Loucy (cell line): ENCODE data around the gene POMT2.

Experiments used
- H2AFZ ChIP-seq: fragments of 200-600 bp; sonication (generic); 2 replicates; pipeline ENCODE4 v1.6.0; 2016; ENCODE audit warnings: antibody characterized with exemption, mild to moderate bottlenecking, low read length, moderate library complexity
- H3F3A ChIP-seq: fragments of 200-600 bp; 2 replicates; pipeline ENCODE4 v1.6.0; 2016; ENCODE audit warnings: antibody characterized with exemption, low read depth, mild to moderate bottlenecking
- H3K27me3 ChIP-seq: fragments of 200-600 bp; sonication (generic); 2 replicates; pipeline ENCODE4 v1.6.1; 2014; ENCODE audit warnings: low read length, mild to moderate bottlenecking; ENCODE audit not compliant: insufficient read depth, poor library complexity, severe bottlenecking
- H3K36me3 ChIP-seq: fragments of 200-600 bp; sonication (generic); 2 replicates; pipeline ENCODE4 v1.6.1; 2016; ENCODE audit warnings: low read length; ENCODE audit not compliant: insufficient read depth
- H3K4me1 ChIP-seq: fragments of 200-600 bp; sonication (generic); 2 replicates; pipeline ENCODE4 v1.5.1; 2014; ENCODE audit warnings: low read length, mild to moderate bottlenecking; ENCODE audit not compliant: insufficient read depth, poor library complexity, severe bottlenecking
- H3K4me2 ChIP-seq: fragments of 200-600 bp; sonication (generic); 2 replicates; pipeline ENCODE4 v1.6.0; 2014; ENCODE audit warnings: antibody characterized with exemption, low read length, low read depth, mild to moderate bottlenecking; ENCODE audit not compliant: poor library complexity, severe bottlenecking
- H3K4me3 ChIP-seq: fragments of 200-600 bp; sonication (generic); 2 replicates; pipeline ENCODE4 v1.5.1; 2014; ENCODE audit warnings: low read length, mild to moderate bottlenecking, mixed read lengths; ENCODE audit not compliant: poor library complexity, severe bottlenecking
- H3K79me2 ChIP-seq: fragments of 200-600 bp; sonication (generic); 2 replicates; pipeline ENCODE4 v1.6.1; 2014; ENCODE audit warnings: low read length; ENCODE audit not compliant: insufficient read depth
- H3K9ac ChIP-seq: fragments of 200-600 bp; sonication (generic); 2 replicates; pipeline ENCODE4 v1.6.0; 2014; ENCODE audit warnings: mild to moderate bottlenecking, low read depth, low read length, moderate library complexity; ENCODE audit not compliant: poor library complexity, severe bottlenecking
- H3K9me2 ChIP-seq: fragments of 200-600 bp; sonication (generic); replicated peaks from 2 replicates; pipeline ENCODE4 v1.6.1; 2016; ENCODE audit warnings: low read depth, low read length, mixed read lengths
- H3K9me3 ChIP-seq: fragments of 200-600 bp; sonication (generic); 2 replicates; pipeline ENCODE4 v1.6.1; 2014; ENCODE audit warnings: mild to moderate bottlenecking, antibody characterized with exemption, low read length, low read depth; ENCODE audit not compliant: insufficient read depth
- H4K20me1 ChIP-seq: fragments of 200-600 bp; sonication (generic); 2 replicates; pipeline ENCODE4 v1.6.0; 2014; ENCODE audit warnings: antibody characterized with exemption, low read length, mild to moderate bottlenecking; ENCODE audit not compliant: insufficient read depth, poor library complexity, severe bottlenecking
- CTCF ChIP-seq: fragments of 200-600 bp; sonication (generic); conservative IDR thresholded peaks from 2 replicates; pipeline ENCODE4 v1.5.1; 2014; ENCODE audit warnings: mild to moderate bottlenecking, antibody characterized with exemption, low read length
- EZH2phosphoT487 ChIP-seq: fragments of 200-600 bp; IDR thresholded peaks from 2 replicates; pipeline ENCODE4 v1.6.1; 2018; ENCODE audit warnings: antibody characterized with exemption, mild to moderate bottlenecking, moderate library complexity, borderline replicate concordance

Gene POMT2

GRCh38 chr14:77241955-77242354 is 78.7 kb downstream of the POMT2 start:
- no peak overlapping the region for H3K4me2 ChIP-seq
- no peak for TF ChIP-seq CTCF
- no peak for TF ChIP-seq EZH2phosphoT487

GRCh38 chr14:77240336-77240915 is 80.3 kb downstream of the POMT2 start:
- no peak overlapping the region for H3K9ac ChIP-seq
- no peaks in the 10 kb centered on the region for H3K9me3 ChIP-seq
- no peaks in the 10 kb centered on the region for H3K9me2 ChIP-seq
- H3F3A ChIP-seq, result no peaks in the 10 kb centered on the region
- no peaks in the 10 kb centered on the region for H3K27me3 ChIP-seq
- H3K36me3 ChIP-seq, result no peaks in the 10 kb centered on the region
- no peak overlapping the region for H3K4me2 ChIP-seq
- no peaks in the 10 kb centered on the region for H4K20me1 ChIP-seq
- no peaks in the 10 kb centered on the region for H3K79me2 ChIP-seq
- no peaks in the 10 kb centered on the region for H3K4me1 ChIP-seq
- H2AFZ ChIP-seq, result no peak overlapping the region
- H3K4me3 ChIP-seq, result no peak overlapping the region
- TF ChIP-seq EZH2phosphoT487 (no peak), CTCF (no peak)

More at GRCh38 chr14:77241955-77242354, 78.7 kb downstream of the POMT2 start:
- Histone ChIP-seq H3K9ac (no peak overlapping the region), H3K9me2 (no peaks in the 10 kb centered on the region), H3K4me1 (no peaks in the 10 kb centered on the region), H4K20me1 (no peaks in the 10 kb centered on the region), H3K27me3 (no peaks in the 10 kb centered on the region), H3K4me3 (no peak overlapping the region), H3K79me2 (no peaks in the 10 kb centered on the region), H3K9me3 (no peaks in the 10 kb centered on the region), H2AFZ (no peak overlapping the region), H3F3A (no peaks in the 10 kb centered on the region), H3K36me3 (no peaks in the 10 kb centered on the region)

GRCh38 chr14:77239412-77239811 is 81.3 kb downstream of the POMT2 start:
- Histone ChIP-seq H3K9ac (no peak overlapping the region), H3K36me3 (no peaks in the 10 kb centered on the region), H3K9me3 (no peaks in the 10 kb centered on the region), H2AFZ (no peak overlapping the region), H3K9me2 (no peaks in the 10 kb centered on the region), H4K20me1 (no peaks in the 10 kb centered on the region), H3F3A (no peaks in the 10 kb centered on the region), H3K27me3 (no peaks in the 10 kb centered on the region), H3K4me1 (no peaks in the 10 kb centered on the region), H3K79me2 (no peaks in the 10 kb centered on the region), H3K4me3 (no peak overlapping the region), H3K4me2 (no peak overlapping the region)
- TF ChIP-seq EZH2phosphoT487, result no peak
- TF ChIP-seq CTCF, result no peak
